Gastrocnemius medialis (tissue), 4 donors: ENCODE measurements around the gene ZNF414. TPM values are rescaled to one million over a fixed set of nuclear protein-coding genes. Genes with fewer than 3 reads are reported as not detected.
A peak's percentile ranks its signal among the peaks of the same experiment; 100 is the strongest.
"Not testable (repeated sequence)": the region's sequence is repeated elsewhere in the genome, so short reads cannot be mapped to it uniquely, and the experiment has no call there.

Source experiments
- ATAC-seq, 2 donors: fragments of 150-250 bp; one replicate each; pipeline ENCODE4 v1.9.1; 2016
- DNase-seq, 2 donors: peaks; one replicate each; pipeline ENCODE4 v3.0.0-alpha.2; 2019
- H3K27ac ChIP-seq, 4 donors: fragments of 200-600 bp; sonication (generic); 1 replicate in 1 of 4; 2 replicates in 3 of 4; pipeline ENCODE4 v1.5.1; 2016 to 2018; ENCODE audit warnings: mild to moderate bottlenecking in 2 of 4, moderate library complexity in 1 of 4
- H3K27me3 ChIP-seq, 3 donors: fragments of 200-600 bp; sonication (generic) in 2 of 3; 1 replicate in 1 of 3; 2 replicates in 2 of 3; pipeline versions ENCODE4 v1.5.1 to v1.6.0; 2016 to 2019; ENCODE audit warnings: mild to moderate bottlenecking in 1 of 3, moderate library complexity in 1 of 3
- H3K36me3 ChIP-seq, 2 donors: fragments of 200-600 bp; sonication (generic) in 1 of 2; one replicate each; pipeline ENCODE4 v1.5.1; 2017 to 2018
- H3K4me1 ChIP-seq, 2 donors: fragments of 200-600 bp; sonication (generic) in 1 of 2; one replicate each; pipeline ENCODE4 v1.5.1; 2016 to 2017; ENCODE audit warnings: mild to moderate bottlenecking in 2 of 2
- H3K4me3 ChIP-seq, 4 donors: fragments of 200-600 bp; sonication (generic) in 3 of 4; 1 replicate in 1 of 4; 2 replicates in 3 of 4; pipeline ENCODE4 v1.5.1; 2016 to 2019; ENCODE audit warnings: mild to moderate bottlenecking in 2 of 4
- H3K9me3 ChIP-seq, 3 donors: fragments of 200-600 bp; sonication (generic) in 2 of 3; 1 replicate in 1 of 3; 2 replicates in 2 of 3; pipeline ENCODE4 v1.5.1; 2016 to 2019
- CTCF ChIP-seq, 5 experiments: fragments of 450-650 bp in 3 of 5; fragments of 200-600 bp in 2 of 5; sonication (generic) in 2 of 5; IDR thresholded peaks in 4 of 5; conservative IDR thresholded peaks in 1 of 5; 1 replicate in 4 of 5; 2 replicates in 1 of 5; pipeline ENCODE4 v1.5.1; 2016 to 2019; ENCODE audit warnings: antibody characterized with exemption in 5 of 5, mild to moderate bottlenecking in 3 of 5, moderate library complexity in 3 of 5
- POLR2A ChIP-seq, 2 donors: fragments of 450-650 bp; IDR thresholded peaks; one replicate each; pipeline ENCODE4 v1.6.1; 2017; ENCODE audit warnings: antibody characterized with exemption in 2 of 2, mild to moderate bottlenecking in 2 of 2, moderate library complexity in 2 of 2
- in situ Hi-C, 4 donors: fragments of 200-750 bp; cut with MboI; loops; one replicate each; pipeline versions ENCODE4 v1.15.0 to v1.8.0; 2017; ENCODE audit warnings: low sequenced_read_pairs in 4 of 4
- intact Hi-C: fragments of 100-400 bp; cut with DNase I; formaldehyde crosslinking; loops from one replicate; pipeline ENCODE4 v1.15.1; 2023; ENCODE audit warnings: low total_unique reads
- total RNA-seq, 4 donors: library from RNA; depleted of rRNA; stranded (reverse); fragments of >200 nt; gene quantifications; one replicate each; pipeline versions ENCODE4 v1.1.0 to v1.2.3, GENCODE V29; 2016

The ZNF414 gene
- 10 to 100 TPM in 1 of 4 donors, 1 to 10 TPM in 3; 4.7 to 13.3 (median 6.9) TPM for total RNA-seq

- intact Hi-C loops (loop anchor here (1.0 to 10.0 kb wide), 4 partner anchors 69 to 609 kb away; partner anchors contain the start of genes CD320, HNRNPM, MAP2K7 and RAB11B), in situ Hi-C loops (no loop called here)
- no peak for TF ChIP-seq CTCF (IDR thresholded peaks at IDR 0.05 in 4 of 5, conservative IDR thresholded peaks at IDR 0.05 in 1 of 5)
- peak; percentile 66 to 71 for TF ChIP-seq POLR2A (IDR thresholded peaks at IDR 0.05)
Observed at GRCh38 chr19:8513687-8514504, at the start of gene ZNF414. ZNF414 (minus strand) TSS chr19:8514167; CDS start chr19:8514046, 121 bp downstream.

DNA sequence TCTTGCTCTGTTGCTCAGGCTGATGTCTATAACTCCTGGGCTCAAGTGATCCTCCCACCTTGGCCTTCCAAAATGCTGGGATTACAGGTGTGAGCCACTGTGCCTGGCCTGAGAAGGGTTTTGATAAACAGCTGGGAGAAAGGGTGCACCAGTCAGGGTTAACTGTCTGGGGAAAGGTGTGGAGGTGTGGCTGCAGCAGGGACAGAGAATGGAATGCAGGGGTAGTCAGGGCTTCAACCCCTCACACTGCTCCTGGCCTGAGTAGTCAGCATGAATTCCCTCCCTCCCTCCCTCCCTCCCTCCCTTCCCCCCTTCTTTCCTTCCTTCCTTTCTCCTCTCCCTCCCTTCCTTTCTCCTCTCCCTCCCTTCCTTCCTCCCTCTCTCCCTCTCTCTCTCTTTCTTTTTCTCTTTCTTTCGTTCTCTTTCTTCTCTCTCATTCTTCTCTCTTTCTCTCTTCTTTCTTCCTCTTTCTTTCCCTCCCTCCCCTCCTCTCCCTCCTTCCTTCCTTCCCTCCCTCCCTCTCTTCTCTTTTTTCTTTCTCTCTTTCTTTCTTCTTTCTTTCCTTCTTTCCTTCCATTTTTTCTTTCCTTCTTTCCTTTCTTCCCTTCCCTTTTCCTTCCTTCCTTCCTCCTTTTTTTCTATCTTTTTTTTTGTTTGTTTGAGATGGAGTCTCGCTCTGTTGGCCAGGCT lies 47.3 kb upstream of the ZNF414 start:
- no peak overlapping the region for H3K27ac ChIP-seq
- TF ChIP-seq CTCF (IDR thresholded peaks at IDR 0.05 in 4 of 5, conservative IDR thresholded peaks at IDR 0.05 in 1 of 5) (no peak), POLR2A (IDR thresholded peaks at IDR 0.05) (no peak)
- intact Hi-C loops: no loop called here
- no peaks in the 10 kb centered on the region for H3K4me1 ChIP-seq
- H3K36me3 ChIP-seq: no peaks in the 10 kb centered on the region
- DNase-seq (no peak), ATAC-seq (no peak)
- H3K4me3 ChIP-seq: no peak overlapping the region
- H3K27me3 ChIP-seq: no peaks in the 10 kb centered on the region
- no peaks in the 10 kb centered on the region for H3K9me3 ChIP-seq
- in situ Hi-C loops: no loop called here

More at GRCh38 chr19:8513687-8514504, at the start of gene ZNF414:
- Histone ChIP-seq H3K4me1 (peaks cover 10 to 19% of the 10 kb centered on the region in 2 donors), H3K36me3 (no peaks in the 10 kb centered on the region), H3K27ac (peak within 1 kb of the TSS; percentile 93 to 99 (median 98)), H3K27me3 (no peaks in the 10 kb centered on the region), H3K9me3 (no peaks in the 10 kb centered on the region), H3K4me3 (peak within 1 kb of the TSS; percentile 69 to 98 (median 83))
- peak; percentile 93 to 97 for ATAC-seq
- DNase-seq: peak; percentile 92 to 97

- in situ Hi-C loops: no loop called here
Observed at GRCh38 chr19:8558325-8558724, 44.4 kb upstream of the ZNF414 start.

GRCh38 chr19:8557642-8558238 lies 43.8 kb upstream of the ZNF414 start:
- no peaks in the 10 kb centered on the region for H3K9me3 ChIP-seq
- TF ChIP-seq POLR2A (IDR thresholded peaks at IDR 0.05): no peak
- no peak for TF ChIP-seq CTCF (IDR thresholded peaks at IDR 0.05 in 4 of 5, conservative IDR thresholded peaks at IDR 0.05 in 1 of 5)
- ATAC-seq: no peak
- H3K27me3 ChIP-seq: no peaks in the 10 kb centered on the region
- intact Hi-C loops: no loop called here
- H3K4me1 ChIP-seq: no peaks in the 10 kb centered on the region
- no peak overlapping the region for H3K27ac ChIP-seq
- no peak for DNase-seq
- in situ Hi-C loops: no loop called here
- H3K4me3 ChIP-seq: no peak overlapping the region
- no peaks in the 10 kb centered on the region for H3K36me3 ChIP-seq

More at GRCh38 chr19:8558325-8558724, 44.4 kb upstream of the ZNF414 start:
- H3K27me3 ChIP-seq: no peaks in the 10 kb centered on the region
- no peak overlapping the region for H3K4me3 ChIP-seq
- H3K4me1 ChIP-seq: no peaks in the 10 kb centered on the region
- intact Hi-C loops: no loop called here
- H3K27ac ChIP-seq: no peak overlapping the region
- no peak for TF ChIP-seq CTCF (IDR thresholded peaks at IDR 0.05 in 4 of 5, conservative IDR thresholded peaks at IDR 0.05 in 1 of 5)
- no peak for TF ChIP-seq POLR2A (IDR thresholded peaks at IDR 0.05)
- H3K9me3 ChIP-seq: no peaks in the 10 kb centered on the region
- DNase-seq: no peak
- no peak for ATAC-seq
- H3K36me3 ChIP-seq: no peaks in the 10 kb centered on the region

GRCh38 chr19:8553729-8554128 lies 39.8 kb upstream of the ZNF414 start:
- intact Hi-C loops, ATAC-seq, H3K9me3 ChIP-seq, in situ Hi-C loops, H3K4me1 ChIP-seq, H3K27ac ChIP-seq, DNase-seq, H3K27me3 ChIP-seq, H3K4me3 ChIP-seq, H3K36me3 ChIP-seq: not testable (repeated sequence)
